MCF 10A (cell line): ENCODE results near the gene MACROD1. TPM values are rescaled to one million over a fixed set of nuclear protein-coding genes. Genes with fewer than 3 reads are reported as not detected.

Experiments used
- BruUV-seq: library from RNA; stranded (reverse); fragments of 400-500 nt; replicated peaks from 2 replicates; lab custom pipeline; 2021; lab: Mats Ljungman, UMichigan
- CTCF ChIA-PET: fragments of 300-600 bp; sonication (Branson Sonifier 250); formaldehyde crosslinking; extraction: SDS; loops from one replicate; lab custom pipeline; 2021; ENCODE audit warnings: antibody characterized with exemption, inconsistent platforms; lab: Yijun Ruan, JAX
- POLR2A ChIA-PET: fragments of 300-600, 350-650 bp; sonication (Branson Sonifier 250); formaldehyde crosslinking; extraction: SDS; loops from one replicate; lab custom pipeline; 2020; ENCODE audit warnings: antibody characterized with exemption, inconsistent platforms; lab: Yijun Ruan, JAX
- DNase-seq: peaks from one replicate; pipeline ENCODE4 v3.0.0-alpha.2; 2018; ENCODE audit not compliant: unreplicated experiment
- H3K27ac Mint-ChIP-seq: one replicate; pipeline ENCODE4 v1.8.0; 2022; ENCODE audit warnings: mild to moderate bottlenecking, low read depth, mixed read lengths; ENCODE audit not compliant: unreplicated experiment
- H3K27me3 Mint-ChIP-seq: one replicate; pipeline ENCODE4 v1.8.0; 2022; ENCODE audit warnings: mixed read lengths; ENCODE audit not compliant: insufficient read depth, unreplicated experiment
- H3K36me3 Mint-ChIP-seq: one replicate; pipeline ENCODE4 v1.8.0; 2022; ENCODE audit warnings: mild to moderate bottlenecking, moderate library complexity, mixed read lengths; ENCODE audit not compliant: insufficient read depth, unreplicated experiment
- H3K4me1 Mint-ChIP-seq: one replicate; pipeline ENCODE4 v1.8.0; 2022; ENCODE audit warnings: mixed read lengths; ENCODE audit not compliant: insufficient read depth, unreplicated experiment
- H3K4me3 Mint-ChIP-seq: one replicate; pipeline ENCODE4 v1.8.0; 2022; ENCODE audit warnings: mild to moderate bottlenecking, moderate library complexity, mixed read lengths; ENCODE audit not compliant: unreplicated experiment
- H3K9me3 Mint-ChIP-seq: one replicate; pipeline ENCODE4 v1.8.0; 2022; ENCODE audit warnings: mixed read lengths; ENCODE audit not compliant: unreplicated experiment
- CTCF ChIP-seq: fragments of 200-600 bp; IDR thresholded peaks from one replicate; pipeline ENCODE4 v1.8.0; 2022; ENCODE audit warnings: antibody characterized with exemption, mild to moderate bottlenecking; ENCODE audit not compliant: unreplicated experiment
- intact Hi-C: fragments of 100-400 bp; cut with micrococcal nuclease; formaldehyde crosslinking; loops from 2 replicates; pipeline ENCODE4 v1.14.1; 2022
- total RNA-seq: library from RNA; stranded (reverse); gene quantifications from 2 replicates; pipeline ENCODE4 v1.2.3, GENCODE V29; 2022

Gene MACROD1
- total RNA-seq, 1 experiment from 2014 or later: 15.1 TPM

GRCh38 chr11:64121663-64122410 is 44.1 kb downstream of the MACROD1 start:
- no peak for DNase-seq
- H3K4me1 Mint-ChIP-seq: peaks cover 18% of the 10 kb centered on the region
- no peaks in the 10 kb centered on the region for H3K36me3 Mint-ChIP-seq
- no peak overlapping the region for H3K27ac Mint-ChIP-seq
- intact Hi-C loops: no loop called here
- no peak for TF ChIP-seq CTCF
- H3K4me3 Mint-ChIP-seq: no peak overlapping the region
- no peaks in the 10 kb centered on the region for H3K9me3 Mint-ChIP-seq
- ChIA-PET POLR2A (interaction anchor here (0.5 to 1.2 kb wide), 8 partner anchors 27 to 147 kb away, joined by 3 to 5 read pairs (median 4); partner anchors contain the start of gene COX8A), CTCF (interaction anchor here (0.6 to 1.7 kb wide), 8 partner anchors 10 to 372 kb away, joined by 3 to 6 read pairs (median 3); partner anchors contain the start of gene COX8A)
- H3K27me3 Mint-ChIP-seq: no peaks in the 10 kb centered on the region
- BruUV-seq: no TSS peak

GRCh38 chr11:64120951-64121569 is 44.9 kb downstream of the MACROD1 start:
- POLR2A ChIA-PET: interaction anchor here (0.5 to 1.2 kb wide), 9 partner anchors 44 to 164 kb away, joined by 3 to 5 read pairs (median 3); partner anchors contain the start of gene COX8A
- H3K9me3 Mint-ChIP-seq: no peaks in the 10 kb centered on the region
- no peaks in the 10 kb centered on the region for H3K36me3 Mint-ChIP-seq
- intact Hi-C loops: no loop called here
- TF ChIP-seq CTCF: no peak
- no peaks in the 10 kb centered on the region for H3K27me3 Mint-ChIP-seq
- no TSS peak for BruUV-seq
- CTCF ChIA-PET: interaction anchor here (0.7 to 1.7 kb wide), 8 partner anchors 11 to 371 kb away, joined by 3 to 6 read pairs (median 3); no protein-coding TSS in a partner anchor
- no peak overlapping the region for H3K27ac Mint-ChIP-seq
- peak overlapping the region; percentile 1 for H3K4me3 Mint-ChIP-seq
- DNase-seq: peak; percentile 83
- peaks cover 18% of the 10 kb centered on the region for H3K4me1 Mint-ChIP-seq

- H3K27ac Mint-ChIP-seq: no peak overlapping the region
- ChIA-PET CTCF (interaction anchor here (0.7 kb wide), 1 partner anchor 46 kb away, joined by 3 read pairs; no protein-coding TSS in a partner anchor), POLR2A (no interaction called here)
- no peaks in the 10 kb centered on the region for H3K27me3 Mint-ChIP-seq
- no peaks in the 10 kb centered on the region for H3K9me3 Mint-ChIP-seq
- H3K36me3 Mint-ChIP-seq: no peaks in the 10 kb centered on the region
- TF ChIP-seq CTCF: no peak
- H3K4me3 Mint-ChIP-seq: no peak overlapping the region
- BruUV-seq: no TSS peak
- intact Hi-C loops: no loop called here
- H3K4me1 Mint-ChIP-seq: peaks cover 18% of the 10 kb centered on the region
- DNase-seq: no peak
Measured at GRCh38 chr11:64119700-64120099, 46.2 kb downstream of the MACROD1 start.
